Stomach (tissue), 9 donors: ENCODE measurements around the gene SMOC2. TPM values are rescaled to one million over a fixed set of nuclear protein-coding genes. Genes with fewer than 3 reads are reported as not detected.

ENCODE experiments used
- DNase-seq, 2 donors: peaks; one replicate each; pipeline versions ENCODE4 v3.0.0 to v3.0.0-alpha.2; 2013 to 2019
- H3K27ac ChIP-seq, 5 donors: fragments of 200-600 bp in 4 of 5; sonication (generic) in 4 of 5; one replicate each; pipeline ENCODE4 v1.5.1; 2013 to 2019; ENCODE audit warnings: mild to moderate bottlenecking in 1 of 5, moderate library complexity in 1 of 5
- H3K27me3 ChIP-seq, 3 donors: fragments of 200-600 bp; sonication (generic); one replicate each; pipeline ENCODE4 v1.5.1; 2017 to 2019; ENCODE audit warnings: mixed run types in 1 of 3
- H3K36me3 ChIP-seq, 4 donors: fragments of 200-600 bp; sonication (generic); 1 replicate in 3 of 4; 2 replicates in 1 of 4; pipeline ENCODE4 v1.5.1; 2016 to 2019
- H3K4me1 ChIP-seq, 4 donors: fragments of 200-600 bp; sonication (generic); one replicate each; pipeline ENCODE4 v1.5.1; 2016 to 2019
- H3K4me3 ChIP-seq, 4 donors: fragments of 200-600 bp; sonication (generic) in 3 of 4; one replicate each; pipeline ENCODE4 v1.5.1; 2016 to 2019; ENCODE audit warnings: mild to moderate bottlenecking in 1 of 4
- H3K9me3 ChIP-seq, 4 donors: fragments of 200-600 bp; sonication (generic); one replicate each; pipeline ENCODE4 v1.5.1; 2016 to 2019
- CTCF ChIP-seq, 7 experiments: fragments of 450-650 bp in 4 of 7; fragments of 200-600 bp in 3 of 7; sonication (generic) in 3 of 7; IDR thresholded peaks; one replicate each; pipeline ENCODE4 v1.5.1; 2016 to 2019; ENCODE audit warnings: antibody characterized with exemption in 7 of 7, control low read depth in 2 of 7, mild to moderate bottlenecking in 1 of 7
- EP300 ChIP-seq: sonication (generic); formaldehyde crosslinking; IDR thresholded peaks from one replicate; pipeline ENCODE4 v1.6.1; 2017; ENCODE audit warnings: antibody characterized with exemption
- POLR2A ChIP-seq, 4 donors: fragments of 450-650 bp; IDR thresholded peaks; one replicate each; pipeline ENCODE4 v1.6.1; 2016; ENCODE audit warnings: antibody characterized with exemption in 4 of 4, control low read depth in 2 of 4, mild to moderate bottlenecking in 1 of 4, moderate library complexity in 1 of 4
- POLR2AphosphoS5 ChIP-seq, 3 donors: sonication (generic); formaldehyde crosslinking; IDR thresholded peaks; one replicate each; pipeline ENCODE4 v1.6.1; 2016; ENCODE audit warnings: antibody characterized with exemption in 3 of 3
- WGBS, 5 donors: extraction: QIAGEN DNeasy Blood & Tissue Kit in 3 of 5; methylation state at CpG; one replicate each; pipeline versions ENCODE4 v1.1.5 to v1.1.7; 2013 to 2018; 5-methylcytosine and 5-hydroxymethylcytosine counted together
- intact Hi-C: fragments of 100-400 bp; cut with DNase I; formaldehyde crosslinking; loops from one replicate; pipeline ENCODE4 v1.15.1; 2023; ENCODE audit warnings: low total_unique reads
- polyA plus RNA-seq, 3 donors: library from polyadenylated mRNA; stranded (reverse); fragments of 200-250 nt; gene quantifications; one replicate each; pipeline ENCODE4 v1.2.3, GENCODE V29; 2013
- total RNA-seq, 5 donors: library from RNA; depleted of rRNA; stranded (reverse); fragments of >200 nt; gene quantifications; one replicate each; pipeline versions ENCODE4 v1.1.0 to v1.2.3, GENCODE V29; 2014 to 2016
- donor health status: healthy with polysubstance abuse.
- donor health status: Bipolar disorder and iron deficiency.
- donor health status: healthy.

Gene SMOC2
- total and polyA plus RNA-seq, 8 donors = 7.9 to 520 (median 76.9) TPM

GRCh38 chr6:168420706-168421105 is 20.3 kb upstream of the SMOC2 start:
- TF ChIP-seq POLR2A (IDR thresholded peaks at IDR 0.05) = no peak
- no peak for TF ChIP-seq EP300
- no peak for TF ChIP-seq CTCF (IDR thresholded peaks at IDR 0.05)
- no peak for TF ChIP-seq POLR2AphosphoS5 (IDR thresholded peaks at IDR 0.05)
- Histone ChIP-seq H3K36me3 (no peaks in the 10 kb centered on the region), H3K4me3 (no peak overlapping the region), H3K27me3 (no peaks in the 10 kb centered on the region), H3K27ac (no peak overlapping the region), H3K9me3 (no peaks in the 10 kb centered on the region), H3K4me1 (peaks cover 0 to 18% (median 13%) of the 10 kb centered on the region in 4 donors)
- intact Hi-C loops = no loop called here
- DNase-seq = no peak
- WGBS, 5 donors = 79 to 89% (median 83%) methylated on average over 13 of the region's 13 CpGs

GRCh38 chr6:168427184-168427583 is 13.8 kb upstream of the SMOC2 start:
- H3K4me3 ChIP-seq = no peak overlapping the region
- peaks cover 0 to 4% (median 0%) of the 10 kb centered on the region in 3 donors for H3K27me3 ChIP-seq
- peaks cover 0 to 6% (median 0%) of the 10 kb centered on the region in 4 donors for H3K4me1 ChIP-seq
- no peak for DNase-seq
- WGBS, 5 donors = 83 to 89% (median 86%) methylated on average over 8 of the region's 8 CpGs
- intact Hi-C loops = no loop called here
- TF ChIP-seq POLR2A (IDR thresholded peaks at IDR 0.05) (no peak), EP300 (no peak), POLR2AphosphoS5 (IDR thresholded peaks at IDR 0.05) (no peak), CTCF (IDR thresholded peaks at IDR 0.05) (no peak)
- no peaks in the 10 kb centered on the region for H3K36me3 ChIP-seq
- H3K9me3 ChIP-seq = no peaks in the 10 kb centered on the region
- H3K27ac ChIP-seq = no peak overlapping the region

GRCh38 chr6:168428052-168428826 is 12.7 kb upstream of the SMOC2 start:
- H3K4me3 ChIP-seq = no peak overlapping the region
- intact Hi-C loops = no loop called here
- H3K9me3 ChIP-seq = no peaks in the 10 kb centered on the region
- H3K4me1 ChIP-seq = peaks cover 0 to 6% (median 0%) of the 10 kb centered on the region in 4 donors
- peaks cover 0 to 4% (median 0%) of the 10 kb centered on the region in 3 donors for H3K27me3 ChIP-seq
- TF ChIP-seq CTCF (IDR thresholded peaks at IDR 0.05) = no peak
- TF ChIP-seq EP300 = no peak
- no peak for TF ChIP-seq POLR2AphosphoS5 (IDR thresholded peaks at IDR 0.05)
- TF ChIP-seq POLR2A (IDR thresholded peaks at IDR 0.05) = no peak
- no peaks in the 10 kb centered on the region for H3K36me3 ChIP-seq
- peak; percentile 49 to 61 for DNase-seq
- no peak overlapping the region for H3K27ac ChIP-seq
- WGBS, 5 donors = 47 to 59% (median 55%) methylated on average over 12 to 14 of the region's 14 CpGs

- Histone ChIP-seq H3K27me3 (peaks cover 0 to 4% (median 0%) of the 10 kb centered on the region in 3 donors), H3K4me1 (peaks cover 0 to 6% (median 0%) of the 10 kb centered on the region in 4 donors), H3K4me3 (no peak overlapping the region), H3K9me3 (no peaks in the 10 kb centered on the region), H3K27ac (no peak overlapping the region), H3K36me3 (no peaks in the 10 kb centered on the region)
- intact Hi-C loops = no loop called here
- WGBS, 5 donors = 88 to 100% (median 92%) methylated on average over 1 of the region's 1 CpG
- no peak for TF ChIP-seq CTCF (IDR thresholded peaks at IDR 0.05)
- no peak for TF ChIP-seq EP300
- no peak for TF ChIP-seq POLR2A (IDR thresholded peaks at IDR 0.05)
- TF ChIP-seq POLR2AphosphoS5 (IDR thresholded peaks at IDR 0.05) = no peak
- no peak for DNase-seq
Observed at GRCh38 chr6:168428863-168429262, 12.1 kb upstream of the SMOC2 start.
